ENCODE measurements around the gene PLEKHG5. TPM values are rescaled to one million over a fixed set of nuclear protein-coding genes. Genes with fewer than 3 reads are reported as not detected.

PLEKHG5 gene
- total RNA-seq, 1 donor from 2014 or later = 9.5 TPM

- Histone ChIP-seq H3K27me3 (ENCODE audit: low read depth) (peaks cover 94% of the 10 kb centered on the region), H3K36me3 (no peaks in the 10 kb centered on the region), H3K27ac (no peak overlapping the region), H3K9me3 (no peaks in the 10 kb centered on the region), H3K4me1 (peaks cover 43% of the 10 kb centered on the region), H3K4me3 (peak overlapping the region; percentile 32)
- intact Hi-C loops (cut with DNase I) = no loop called here
- ATAC-seq (no peak), DNase-seq (no peak)
- no peak for TF ChIP-seq CTCF (IDR thresholded peaks at IDR 0.05)
Observed at GRCh38 chr1:6424000-6424565, 67.4 kb downstream of the PLEKHG5 start.

- intact Hi-C loops (cut with DNase I) = no loop called here
- Histone ChIP-seq H3K27me3 (ENCODE audit: low read depth) (peaks cover 98% of the 10 kb centered on the region), H3K9me3 (no peaks in the 10 kb centered on the region), H3K27ac (no peak overlapping the region), H3K4me1 (peaks cover 49% of the 10 kb centered on the region), H3K4me3 (peak overlapping the region; percentile 4), H3K36me3 (no peaks in the 10 kb centered on the region)
- ATAC-seq (peak; percentile 67 to 73), DNase-seq (peak; percentile 79)
- peak; percentile 71 for TF ChIP-seq CTCF (IDR thresholded peaks at IDR 0.05)
Observed at GRCh38 chr1:6423321-6423999, 68.0 kb downstream of the PLEKHG5 start.

- no peak for ATAC-seq
- Histone ChIP-seq H3K9me3 (no peaks in the 10 kb centered on the region), H3K36me3 (no peaks in the 10 kb centered on the region), H3K27ac (no peak overlapping the region), H3K27me3 (ENCODE audit: low read depth) (peaks cover 98% of the 10 kb centered on the region), H3K4me1 (peaks cover 52% of the 10 kb centered on the region), H3K4me3 (no peak overlapping the region)
- intact Hi-C loops (cut with DNase I) = no loop called here
- no peak for TF ChIP-seq CTCF (IDR thresholded peaks at IDR 0.05)
- no peak for DNase-seq
Observed at GRCh38 chr1:6421266-6421665, 70.2 kb downstream of the PLEKHG5 start.

GRCh38 chr1:6420454-6421042 lies 70.9 kb downstream of the PLEKHG5 start:
- no peaks in the 10 kb centered on the region for H3K9me3 ChIP-seq
- DNase-seq = no peak
- no peaks in the 10 kb centered on the region for H3K36me3 ChIP-seq
- intact Hi-C loops (cut with DNase I) = no loop called here
- TF ChIP-seq CTCF (IDR thresholded peaks at IDR 0.05) = no peak
- peak overlapping the region; percentile 50 for H3K4me3 ChIP-seq
- peaks cover 98% of the 10 kb centered on the region for H3K27me3 ChIP-seq (ENCODE audit: low read depth)
- no peak for ATAC-seq
- no peak overlapping the region for H3K27ac ChIP-seq
- H3K4me1 ChIP-seq = peaks cover 52% of the 10 kb centered on the region

- no peaks in the 10 kb centered on the region for H3K36me3 ChIP-seq
- intact Hi-C loops (cut with DNase I) = no loop called here
- H3K9me3 ChIP-seq = no peaks in the 10 kb centered on the region
- TF ChIP-seq CTCF (IDR thresholded peaks at IDR 0.05) = no peak
- H3K4me3 ChIP-seq = peak within 1 kb of the TSS; percentile 50
- DNase-seq (no peak), ATAC-seq (peak; percentile 62 to 75)
- H3K4me1 ChIP-seq = peaks cover 48% of the 10 kb centered on the region
- no peak within 1 kb of the TSS for H3K27ac ChIP-seq
- H3K27me3 ChIP-seq (ENCODE audit: low read depth) = peaks cover 98% of the 10 kb centered on the region
Observed at GRCh38 chr1:6419804-6420453, 71.5 kb downstream of the PLEKHG5 start, which contains the start of gene HES2. Gene HES2, minus strand, starts transcription at chr1:6419919. Its CDS starts 99 bp downstream, at chr1:6419820.
